Epidermal melanocyte (primary cell): ENCODE data around the gene UBAP1.
"Not testable (repeated sequence)": the region's sequence is repeated elsewhere in the genome, so short reads cannot be mapped to it uniquely, and the experiment has no call there.

Source experiments
- DNase-seq: peaks from one replicate; pipeline ENCODE4 v3.0.0; 2011; ENCODE audit warnings: low spot score; ENCODE audit not compliant: insufficient read length

Gene UBAP1

DNA sequence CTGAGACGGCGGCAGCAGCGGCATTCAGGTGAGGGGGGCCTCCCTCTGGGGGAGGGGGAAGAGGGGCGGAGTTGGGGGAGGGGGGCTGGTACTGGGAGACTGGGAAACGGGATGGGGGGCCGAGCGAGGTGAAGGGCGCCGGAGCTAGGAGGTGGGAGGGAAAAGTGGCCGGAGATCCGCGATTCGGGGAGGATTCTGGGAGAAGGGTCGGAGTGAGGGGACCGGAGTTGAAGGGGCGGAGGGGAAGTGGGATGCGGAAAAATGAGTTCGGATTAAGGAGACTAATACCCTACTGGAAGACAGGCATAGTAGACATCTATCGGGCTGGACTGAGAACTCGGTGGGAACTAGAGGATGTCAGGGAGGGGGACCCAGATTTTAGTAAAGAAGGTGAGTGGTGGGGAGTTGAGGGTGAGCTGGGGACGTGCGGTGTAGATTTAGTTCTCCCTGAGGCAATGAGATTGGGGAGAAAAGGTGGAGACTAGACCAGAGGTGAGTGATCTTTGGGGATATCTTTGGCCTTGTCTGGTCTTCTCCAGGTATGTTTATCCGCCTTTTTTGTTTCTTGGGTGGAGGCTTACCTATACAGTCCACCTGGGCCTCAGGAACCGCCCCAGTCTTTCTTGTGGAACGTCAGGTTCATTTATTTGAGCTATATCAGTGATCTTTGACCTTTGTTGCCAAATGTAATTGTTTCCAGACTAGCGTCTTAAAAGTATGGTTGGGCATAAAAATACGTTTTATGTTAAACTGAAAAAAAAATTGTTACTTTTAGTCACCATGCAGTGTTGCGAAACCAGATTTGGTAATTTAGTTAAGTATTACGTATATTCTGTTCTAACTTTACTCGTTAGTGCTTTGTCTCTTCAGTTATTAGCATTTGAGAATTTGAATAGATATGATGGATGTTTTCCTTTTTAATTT is 632 bp downstream of the UBAP1 start:
- no peak for DNase-seq

DNA sequence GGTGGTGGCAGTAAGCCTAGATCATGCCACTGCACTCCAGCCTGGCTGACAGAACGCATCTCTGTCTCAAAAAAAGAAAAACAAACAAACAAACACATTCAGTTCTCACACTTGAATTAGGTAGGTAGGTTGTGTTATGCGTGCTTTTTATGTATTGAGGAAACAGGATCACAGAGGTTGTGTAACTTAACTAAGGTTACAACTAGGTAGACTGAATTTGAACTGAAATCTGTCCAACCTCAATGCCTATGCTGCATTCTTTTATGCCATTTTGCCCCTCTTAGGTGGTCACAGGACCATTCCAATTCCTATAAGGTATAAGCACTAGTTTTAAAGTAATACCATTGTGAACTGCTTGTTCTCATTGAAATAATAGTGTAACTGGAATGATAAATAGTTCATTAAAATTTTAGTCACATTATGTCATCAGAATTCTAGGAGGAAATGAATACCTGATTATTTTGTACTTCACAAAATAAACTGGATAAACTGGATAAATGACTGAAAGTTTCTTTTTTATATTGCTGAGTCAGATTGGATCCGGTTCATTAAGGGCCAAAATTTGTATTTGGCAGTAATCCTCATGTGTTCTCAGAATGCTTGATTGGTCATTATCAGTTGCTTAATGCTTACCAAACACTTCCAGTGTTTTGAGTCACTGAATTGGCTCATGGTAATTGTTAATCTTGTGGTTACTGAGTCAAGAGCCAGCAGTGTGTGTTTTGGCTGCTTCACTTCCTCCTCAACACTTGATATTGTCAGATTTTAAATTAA is 7.1 kb downstream of the UBAP1 start:
- no peak for DNase-seq

DNA sequence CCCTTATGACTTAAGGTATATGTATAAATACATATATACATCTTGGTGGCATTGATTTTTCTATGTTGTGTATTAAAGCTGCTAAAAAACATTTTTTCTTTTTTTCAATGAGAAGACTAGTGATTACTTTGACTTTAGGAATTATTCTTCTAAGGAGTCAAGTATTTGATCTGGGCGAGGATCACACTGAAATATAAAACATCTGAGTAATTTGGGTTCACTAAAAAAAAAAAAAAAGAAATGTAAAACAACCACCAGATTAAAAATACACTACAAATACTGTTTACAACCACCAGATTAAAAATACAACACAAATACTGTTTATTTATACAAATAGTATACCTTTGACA is 9.0 kb downstream of the UBAP1 start:
- DNase-seq, result no peak

DNA sequence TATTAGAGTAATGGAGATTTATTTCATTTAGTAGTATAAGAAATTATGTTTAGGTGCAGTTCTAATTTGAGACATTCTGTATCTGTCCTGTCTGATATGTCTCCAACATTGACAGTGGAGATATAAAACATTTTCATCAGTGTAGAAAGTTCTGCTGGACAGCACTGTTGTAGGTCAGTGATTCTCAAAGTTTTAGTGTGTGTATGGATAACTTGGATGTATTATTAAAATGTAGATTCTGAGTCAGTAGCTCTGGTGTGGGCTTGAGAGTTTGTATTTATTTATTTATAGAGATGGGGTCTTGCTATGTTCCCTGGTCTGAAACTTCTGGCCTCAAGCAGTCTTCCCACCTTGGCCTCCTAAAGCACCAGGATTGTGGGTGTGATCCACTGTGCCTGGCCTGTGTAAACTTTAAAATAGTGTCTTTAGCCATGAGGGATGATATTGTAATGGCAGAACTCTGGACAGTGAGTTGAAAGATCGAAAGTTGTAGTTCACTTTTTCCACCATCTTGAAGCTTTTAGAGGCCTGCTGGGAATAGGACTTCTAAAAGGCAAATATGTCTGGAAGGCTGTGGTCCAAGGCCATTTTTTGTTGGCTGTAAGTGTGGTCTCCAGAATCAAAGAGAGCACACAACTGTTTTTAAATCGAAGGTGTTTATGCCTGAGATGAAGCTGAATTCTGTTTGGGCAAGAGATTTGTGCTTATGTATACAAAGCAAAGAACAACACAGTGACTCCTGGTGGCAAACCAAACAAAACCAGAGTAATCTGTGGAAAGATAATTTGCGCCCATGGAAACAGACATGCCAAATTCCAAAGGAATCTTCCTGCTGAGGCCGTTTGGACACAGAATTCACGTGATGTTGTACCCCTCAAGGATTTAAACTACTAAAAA is 12.4 kb downstream of the UBAP1 start:
- DNase-seq, result no peak

DNA sequence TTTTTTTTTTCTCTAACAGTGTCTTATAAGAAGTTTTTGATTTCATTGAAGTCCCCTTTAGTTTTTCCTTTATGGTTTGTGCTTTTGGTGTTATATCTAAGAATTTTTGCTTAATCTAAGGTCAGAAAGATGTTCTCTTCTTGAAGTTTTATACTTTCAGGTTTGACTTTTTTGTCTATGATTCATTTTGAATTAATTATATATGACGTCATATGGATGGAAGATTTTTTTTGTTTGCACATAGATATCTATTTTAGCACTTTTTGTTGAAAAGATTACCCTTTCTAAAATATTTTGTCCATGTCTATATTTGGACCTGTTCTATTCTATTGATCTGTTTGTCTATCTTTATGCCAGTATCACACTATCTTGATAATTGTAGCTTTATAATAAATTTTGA is 16.3 kb downstream of the UBAP1 start:
- no peak for DNase-seq

DNA sequence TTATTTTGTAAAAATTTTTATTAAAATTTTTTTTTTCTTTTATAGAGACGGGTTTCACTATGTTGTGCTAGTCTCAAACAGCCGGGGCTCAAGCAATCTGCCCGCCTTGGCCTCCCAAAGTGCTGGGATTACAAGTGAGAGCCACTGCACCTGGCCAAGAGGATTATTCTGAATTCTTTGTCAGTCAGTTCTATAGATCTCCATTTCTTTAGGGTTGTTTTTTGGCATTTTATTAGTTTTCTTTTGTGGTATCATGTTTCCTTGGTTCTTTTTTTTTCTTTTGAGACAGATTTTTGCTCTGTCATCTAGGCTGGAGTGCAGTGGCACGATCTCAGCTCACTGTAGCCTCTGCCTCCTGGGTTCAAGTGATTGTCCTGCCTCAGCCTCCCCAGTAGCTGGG is 18.4 kb downstream of the UBAP1 start:
- DNase-seq, result not testable (repeated sequence)

DNA sequence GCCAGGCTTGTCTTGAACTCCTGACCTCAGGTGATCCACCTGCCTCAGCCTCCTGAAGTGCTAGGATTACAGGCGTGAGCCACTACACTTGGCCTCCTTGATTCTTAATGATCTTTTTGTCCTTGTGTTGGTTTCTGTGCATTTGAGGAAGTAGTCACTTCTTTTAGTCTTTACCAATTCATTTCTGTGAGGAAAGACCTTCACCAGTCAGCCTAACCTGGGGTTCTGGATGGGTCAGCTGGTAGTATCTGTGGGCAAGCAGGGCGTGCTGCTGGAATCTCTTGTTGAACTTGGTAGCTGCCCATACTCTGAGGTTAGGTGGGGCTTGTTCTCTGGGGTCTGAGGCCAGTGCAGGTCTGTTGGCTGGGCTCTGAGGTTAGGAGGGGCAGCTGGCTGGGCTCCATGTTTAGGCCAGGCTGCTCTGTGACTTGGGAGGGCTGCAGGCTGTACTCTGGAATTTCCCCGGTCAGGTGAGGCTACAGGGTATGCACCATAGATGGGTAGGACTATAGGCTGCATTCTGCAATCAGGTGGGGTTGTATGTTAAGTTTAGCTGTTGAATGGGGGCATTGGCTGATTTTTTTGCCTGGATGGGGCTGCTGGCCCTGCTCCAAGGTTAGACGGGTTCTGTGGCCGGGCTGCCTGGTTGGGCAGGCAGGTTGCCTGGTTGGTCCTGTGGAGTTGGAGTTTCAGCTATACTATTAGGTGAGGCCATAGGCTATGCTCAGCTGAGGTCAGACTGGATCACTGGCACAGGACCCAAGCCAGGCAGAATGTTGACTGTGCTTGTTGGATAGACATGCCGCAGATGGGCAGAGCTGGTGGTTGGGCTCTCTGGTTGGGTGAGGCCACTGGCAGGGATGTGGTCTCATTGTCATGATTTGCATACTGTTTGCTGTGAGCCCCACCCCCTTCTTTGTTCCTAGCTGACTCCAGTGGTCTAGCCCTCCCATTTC is 19.2 kb downstream of the UBAP1 start:
- no peak for DNase-seq

DNA sequence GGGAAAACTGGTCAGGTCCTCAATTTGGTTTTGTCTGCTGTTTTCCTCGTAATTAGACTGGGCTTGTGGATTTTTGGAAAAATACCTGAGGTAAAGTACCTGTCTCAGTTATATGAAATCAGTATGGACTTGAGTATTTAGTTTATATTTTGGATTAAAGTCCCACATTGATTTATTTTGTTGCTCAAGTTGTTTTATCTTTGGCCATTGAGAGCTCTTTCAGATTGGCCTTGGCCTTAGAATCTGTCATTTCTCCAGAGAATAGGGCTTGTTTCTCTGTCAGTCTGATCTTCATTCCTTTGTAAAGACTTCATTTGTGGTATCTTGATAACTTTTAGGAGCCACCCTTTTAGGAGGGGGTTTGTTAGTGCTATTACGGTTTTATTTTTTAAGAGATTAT is 21.2 kb downstream of the UBAP1 start:
- DNase-seq, result no peak

DNA sequence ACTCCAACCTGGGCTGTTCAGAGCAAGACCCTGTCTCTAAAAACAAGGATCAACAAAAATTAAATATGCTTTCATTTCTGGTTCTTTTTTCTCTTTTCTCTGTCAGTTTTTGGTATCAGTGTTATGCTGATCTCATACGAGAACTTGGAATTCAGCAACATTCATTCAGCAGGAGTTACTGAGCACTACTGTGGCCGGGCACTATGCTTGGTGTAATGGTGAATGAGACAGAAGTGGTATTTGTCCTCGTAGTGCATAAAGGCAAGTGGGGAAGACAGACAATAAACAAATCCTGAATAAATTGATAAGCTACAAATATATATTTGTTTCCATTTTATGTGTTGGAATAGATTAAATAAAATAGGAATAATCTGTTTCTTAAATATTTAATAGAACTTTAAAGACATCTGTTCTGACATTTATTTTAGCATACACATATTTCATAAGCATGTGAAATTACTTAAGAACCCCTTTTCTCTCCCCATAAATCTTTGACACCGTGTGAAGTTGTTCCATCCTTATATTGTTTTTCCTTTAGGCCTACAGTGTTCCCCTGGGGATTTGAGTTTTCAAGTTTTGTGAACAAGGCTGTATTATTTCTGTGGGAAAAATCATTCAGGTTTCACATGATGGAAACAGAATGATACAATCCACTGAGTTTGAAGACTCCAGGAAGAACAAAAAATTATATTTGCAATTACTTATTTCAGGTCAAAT is 24.6 kb downstream of the UBAP1 start:
- DNase-seq, result no peak

DNA sequence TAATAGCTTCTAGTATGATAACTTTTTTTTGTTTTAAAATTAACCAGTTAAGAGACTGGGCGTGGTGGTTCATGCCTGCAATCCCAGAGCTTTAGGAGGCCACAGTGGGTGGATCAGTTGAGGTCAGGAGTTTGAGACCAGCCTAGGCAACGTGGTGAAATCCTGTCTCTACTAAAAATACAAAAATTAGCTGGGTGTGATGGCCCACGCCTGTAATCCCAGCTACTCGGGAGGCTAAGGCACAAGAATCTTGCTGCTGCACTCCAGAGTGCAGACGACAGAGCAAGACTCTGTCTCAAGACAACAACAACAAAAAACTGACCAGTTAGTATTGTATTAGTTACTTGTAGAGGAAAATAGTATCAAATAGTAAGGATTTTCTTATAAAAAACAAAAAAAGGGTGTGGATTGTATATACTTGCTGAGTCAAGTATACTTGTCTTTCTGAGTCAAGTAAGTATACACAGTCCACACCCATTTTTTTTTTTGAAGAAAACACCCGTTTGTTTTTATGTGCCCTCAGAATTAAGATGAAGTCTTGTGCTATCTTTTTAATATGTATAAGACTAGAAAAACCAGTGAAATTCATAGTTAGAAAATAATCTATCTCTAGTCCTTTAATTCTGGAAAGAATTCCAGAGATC is 25.3 kb downstream of the UBAP1 start:
- no peak for DNase-seq

DNA sequence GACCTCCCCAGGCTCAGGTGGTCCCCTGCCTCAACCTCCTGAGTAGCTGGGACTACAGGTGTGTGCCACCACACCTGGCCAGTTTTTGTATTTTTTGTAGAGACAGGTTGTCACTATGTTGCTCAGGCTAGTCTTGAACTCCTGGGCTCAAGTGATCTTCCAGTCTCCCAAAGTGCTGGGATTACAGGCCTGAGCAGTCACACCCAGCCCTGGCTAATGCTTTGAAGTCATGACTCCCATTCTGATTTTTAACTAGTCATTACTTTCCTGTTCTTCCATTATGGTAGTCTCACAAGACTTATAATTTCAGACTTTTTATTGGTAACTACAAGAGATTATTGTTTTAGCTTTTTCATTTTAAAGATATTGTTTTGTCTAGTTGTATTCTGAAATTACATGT is 26.3 kb downstream of the UBAP1 start:
- no peak for DNase-seq

DNA sequence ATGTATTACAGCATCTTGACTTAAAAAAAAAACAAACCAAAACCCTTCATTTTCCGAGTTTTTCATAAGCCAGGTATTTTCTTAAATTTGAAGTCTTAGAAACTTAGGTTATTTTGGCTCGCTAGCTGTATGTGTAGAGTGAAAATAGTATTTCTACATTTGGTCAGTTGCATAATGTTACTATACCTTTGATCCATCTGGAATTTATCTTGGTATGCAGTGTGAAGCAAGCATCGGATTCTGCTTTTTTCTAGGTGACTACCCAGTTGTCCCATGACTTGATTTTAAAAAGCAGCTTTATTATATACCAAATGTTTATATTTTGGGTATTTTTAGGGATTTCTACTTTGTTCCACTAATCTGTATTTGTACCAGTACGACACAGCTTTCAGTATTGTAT is 27.7 kb downstream of the UBAP1 start:
- DNase-seq, result no peak

DNA sequence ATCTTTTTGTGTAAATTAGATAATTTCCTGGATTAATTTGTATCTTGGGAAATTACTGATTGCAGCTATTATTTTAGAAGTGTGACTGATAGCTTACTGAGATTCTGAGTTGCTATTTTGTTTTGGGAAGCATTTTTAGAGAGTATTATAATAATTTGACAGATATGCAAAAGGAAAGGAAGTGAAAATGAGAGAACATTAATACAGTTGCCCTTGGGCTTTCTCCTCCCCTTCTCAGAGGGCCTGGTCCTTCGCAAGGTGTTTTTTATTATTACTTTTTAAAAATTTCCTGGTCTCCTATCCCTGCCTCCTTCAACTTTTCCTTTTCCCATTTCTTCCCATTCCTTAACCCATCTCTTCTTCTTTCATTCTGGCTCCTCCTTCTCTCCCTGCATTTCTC is 32.6 kb downstream of the UBAP1 start:
- DNase-seq, result no peak

DNA sequence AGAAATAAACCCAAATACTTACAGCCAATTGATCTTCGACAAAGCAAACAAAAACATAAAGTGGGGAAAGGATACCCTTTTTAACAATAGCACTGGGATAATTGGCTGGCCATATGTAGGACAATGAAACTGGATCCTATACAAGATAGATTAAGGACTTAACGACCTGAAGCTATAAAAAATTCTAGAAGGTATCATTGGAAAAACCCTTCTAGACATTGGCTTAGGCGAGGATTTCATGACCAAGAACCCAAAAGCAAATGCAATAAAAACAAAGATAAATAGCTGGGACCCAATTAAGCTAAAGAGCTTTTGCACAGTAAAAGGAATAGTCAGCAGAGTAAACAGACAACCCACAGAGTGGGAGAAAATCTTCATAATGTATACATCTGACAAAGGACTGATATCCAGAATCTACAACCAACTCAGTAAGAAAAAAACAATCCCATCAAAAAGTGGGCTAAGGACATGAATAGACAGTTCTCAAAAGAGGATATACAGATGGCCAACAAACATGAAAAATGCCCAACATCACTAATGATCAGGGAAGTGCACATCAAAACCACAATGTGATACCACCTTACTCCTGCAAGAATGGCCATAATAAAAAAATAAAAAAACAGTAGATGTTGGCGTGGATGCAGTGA is 35.6 kb downstream of the UBAP1 start:
- not testable (repeated sequence) for DNase-seq

DNA sequence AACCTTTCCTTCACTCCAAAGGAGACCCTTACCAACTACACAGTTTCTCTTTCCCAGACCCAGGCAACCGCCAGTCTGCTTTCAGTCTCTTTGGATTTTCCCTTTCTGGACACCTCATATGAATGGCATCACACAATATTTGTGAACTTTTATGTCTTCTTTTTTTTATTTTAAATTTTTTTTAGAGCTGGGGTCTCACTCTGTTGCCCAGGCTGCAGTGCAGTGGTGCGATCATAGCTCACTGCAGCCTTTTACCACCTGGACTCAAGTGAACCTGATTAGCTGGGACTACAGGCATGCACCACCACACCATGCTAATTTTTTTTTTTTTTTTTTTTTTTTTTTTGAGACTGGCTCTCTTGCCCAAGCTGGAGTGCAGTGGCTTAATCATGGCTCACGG is 37.5 kb downstream of the UBAP1 start:
- no peak for DNase-seq

DNA sequence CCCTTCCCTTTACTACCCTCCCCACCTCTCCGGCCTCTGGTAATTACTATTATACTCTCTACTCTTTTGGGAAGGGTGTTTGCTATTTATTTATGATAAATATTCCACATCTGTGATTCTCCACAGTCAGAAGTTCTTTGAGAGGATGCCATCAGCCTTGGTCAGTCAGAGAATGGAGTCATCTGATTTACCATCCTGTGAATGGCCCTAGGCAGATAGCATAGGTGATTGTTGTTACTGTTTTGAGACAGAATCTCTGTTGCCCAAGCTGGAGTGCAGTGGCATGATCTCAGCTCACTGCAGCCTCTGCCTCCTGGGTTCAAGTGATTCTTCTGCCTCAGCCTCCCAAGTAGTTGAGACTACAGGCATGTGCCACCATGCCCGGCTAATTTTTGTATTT is 38.2 kb downstream of the UBAP1 start:
- not testable (repeated sequence) for DNase-seq

DNA sequence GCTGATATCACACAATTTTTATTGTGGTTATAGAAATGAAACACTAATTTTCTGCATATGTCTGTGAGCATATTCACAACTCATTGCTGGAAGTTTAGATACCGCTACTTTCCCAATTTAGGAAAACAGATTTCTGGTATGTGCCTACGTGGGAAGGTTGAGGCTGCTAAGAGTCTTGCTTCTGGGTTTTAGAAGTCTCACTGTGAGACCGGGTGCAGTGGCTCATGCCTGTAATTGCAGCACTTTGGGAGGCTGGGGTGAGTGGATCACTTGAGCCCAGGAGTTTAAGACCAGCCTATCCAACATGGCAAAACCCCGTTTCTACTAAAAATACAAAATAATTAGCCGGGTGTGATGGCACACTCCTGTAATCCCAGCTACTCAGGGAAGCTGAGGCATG is 39.6 kb downstream of the UBAP1 start:
- no peak for DNase-seq

DNA sequence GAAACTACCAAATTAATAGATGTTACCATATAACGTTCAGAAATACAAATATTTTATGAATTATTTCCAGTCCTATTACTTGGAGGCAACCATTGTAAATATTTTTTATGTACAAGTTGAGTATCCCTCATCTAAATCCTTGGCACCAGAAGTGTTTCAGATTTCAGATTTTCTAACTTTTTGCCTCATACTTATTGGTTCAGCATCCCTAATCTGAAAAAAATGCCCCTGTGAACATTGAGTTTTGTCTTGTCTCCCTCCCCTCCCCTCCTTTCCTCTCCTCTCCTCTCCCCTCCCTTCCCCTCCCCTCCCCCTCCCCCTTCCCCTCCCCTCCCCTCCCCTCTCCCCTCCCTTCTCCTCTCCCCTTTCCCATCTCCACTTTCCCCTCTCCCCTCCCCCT is 40.6 kb downstream of the UBAP1 start:
- DNase-seq, result no peak

DNA sequence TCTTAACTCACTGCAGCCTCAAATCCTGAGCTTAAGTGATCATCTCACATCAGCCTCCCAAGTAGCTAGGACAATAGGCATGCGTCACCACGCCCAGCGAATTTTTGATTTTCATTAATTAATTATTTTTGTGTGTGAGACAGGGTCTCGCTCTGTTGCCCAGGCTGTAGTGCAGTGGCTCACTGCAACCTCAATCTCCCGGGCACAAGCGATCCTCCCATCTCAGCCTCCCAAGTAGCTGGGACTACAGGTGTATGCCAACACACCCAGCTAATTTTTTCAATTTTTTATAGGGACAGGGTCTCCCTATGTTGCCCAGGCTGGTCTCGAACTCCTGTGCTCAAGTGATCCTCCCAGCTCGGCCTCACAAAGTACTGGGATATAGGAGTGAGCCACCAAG is 41.4 kb downstream of the UBAP1 start:
- no peak for DNase-seq
